ENCODE measurements around the gene SLC35E3. TPM values are rescaled to one million over a fixed set of nuclear protein-coding genes. Genes with fewer than 3 reads are reported as not detected.

The SLC35E3 gene
- total RNA-seq, 3 donors from 2014 or later = 5.8 to 12.1 (median 10.5) TPM

- TF ChIP-seq POLR2A (IDR thresholded peaks at IDR 0.05) (no peak), CTCF (IDR thresholded peaks at IDR 0.05) (no peak), POLR2AphosphoS5 (IDR thresholded peaks at IDR 0.05) (no peak)
- no peaks in the 10 kb centered on the region for H3K27me3 ChIP-seq
- DNase-seq (ENCODE audit: low spot score in 2 of 2) = no peak
- H3K36me3 ChIP-seq = no peaks in the 10 kb centered on the region
- no peak overlapping the region for H3K4me3 ChIP-seq
- H3K27ac ChIP-seq = peak overlapping the region in 1 of 2 donors; percentile 40
- no peaks in the 10 kb centered on the region for H3K9me3 ChIP-seq
- intact Hi-C loops (cut with DNase I; ENCODE audit: low total_unique reads) = loop anchor here (10.0 kb wide), 1 partner anchor 1808 kb away; no protein-coding TSS in a partner anchor
- no peaks in the 10 kb centered on the region for H3K4me1 ChIP-seq
Measured at GRCh38 chr12:68792952-68793351, 47.0 kb downstream of the SLC35E3 start.

GRCh38 chr12:68793436-68793835, 47.5 kb downstream of the SLC35E3 start:
- H3K9me3 ChIP-seq = no peaks in the 10 kb centered on the region
- intact Hi-C loops (cut with DNase I; ENCODE audit: low total_unique reads) = loop anchor here (10.0 kb wide), 1 partner anchor 1809 kb away; no protein-coding TSS in a partner anchor

GRCh38 chr12:68793975-68794652, 48.1 kb downstream of the SLC35E3 start:
- Histone ChIP-seq H3K4me3 (no peak overlapping the region), H3K36me3 (no peaks in the 10 kb centered on the region), H3K27me3 (no peaks in the 10 kb centered on the region), H3K4me1 (no peaks in the 10 kb centered on the region), H3K27ac (peak overlapping the region in 1 of 2 donors; percentile 40), H3K9me3 (no peaks in the 10 kb centered on the region)
- TF ChIP-seq POLR2A (IDR thresholded peaks at IDR 0.05) (no peak), CTCF (IDR thresholded peaks at IDR 0.05) (no peak), POLR2AphosphoS5 (IDR thresholded peaks at IDR 0.05) (no peak)
- intact Hi-C loops (cut with DNase I; ENCODE audit: low total_unique reads) = loop anchor here (10.0 kb wide), 1 partner anchor 1809 kb away; no protein-coding TSS in a partner anchor
- no peak for DNase-seq (ENCODE audit: low spot score in 2 of 2)

More at GRCh38 chr12:68793436-68793835, 47.5 kb downstream of the SLC35E3 start:
- TF ChIP-seq POLR2AphosphoS5 (IDR thresholded peaks at IDR 0.05) (no peak), CTCF (IDR thresholded peaks at IDR 0.05) (no peak), POLR2A (IDR thresholded peaks at IDR 0.05) (no peak)
- Histone ChIP-seq H3K27ac (peak overlapping the region in 1 of 2 donors; percentile 40), H3K36me3 (no peaks in the 10 kb centered on the region), H3K4me3 (no peak overlapping the region), H3K27me3 (no peaks in the 10 kb centered on the region), H3K4me1 (no peaks in the 10 kb centered on the region)
- no peak for DNase-seq (ENCODE audit: low spot score in 2 of 2)

- Histone ChIP-seq H3K27me3 (no peaks in the 10 kb centered on the region), H3K4me3 (no peak overlapping the region), H3K36me3 (no peaks in the 10 kb centered on the region)
Measured at GRCh38 chr12:68794653-68795251, 48.8 kb downstream of the SLC35E3 start.

More at GRCh38 chr12:68794653-68795251, 48.8 kb downstream of the SLC35E3 start:
- Histone ChIP-seq H3K27ac (no peak overlapping the region), H3K4me1 (no peaks in the 10 kb centered on the region), H3K9me3 (no peaks in the 10 kb centered on the region)
- no peak for DNase-seq (ENCODE audit: low spot score in 2 of 2)
- TF ChIP-seq POLR2A (IDR thresholded peaks at IDR 0.05) = no peak
- no peak for TF ChIP-seq POLR2AphosphoS5 (IDR thresholded peaks at IDR 0.05)
- no peak for TF ChIP-seq CTCF (IDR thresholded peaks at IDR 0.05)
- intact Hi-C loops (cut with DNase I; ENCODE audit: low total_unique reads) = loop anchor here (10.0 kb wide), 1 partner anchor 1810 kb away; no protein-coding TSS in a partner anchor

Data from breast epithelium (tissue), 4 donors.